Thymus (tissue), 11 donors: Measurements from ENCODE around the gene TMEM255B. TPM values are rescaled to one million over a fixed set of nuclear protein-coding genes. Genes with fewer than 3 reads are reported as not detected.

Source experiments
- DNase-seq, 9 donors: peaks; one replicate each; pipeline ENCODE4 v3.0.0-alpha.2; 2013; ENCODE audit warnings: low spot score in 9 of 9, low read depth in 6 of 9, missing footprints in 1 of 9
- H3K27ac ChIP-seq, 2 donors: one replicate each; pipeline ENCODE4 v1.5.1; 2013; ENCODE audit warnings: control low read depth in 1 of 2, low read depth in 1 of 2, low read length in 1 of 2, mild to moderate bottlenecking in 1 of 2, moderate library complexity in 1 of 2
- H3K27me3 ChIP-seq, 2 donors: one replicate each; pipeline ENCODE4 v1.5.1; 2013; ENCODE audit warnings: low read length in 1 of 2; ENCODE audit not compliant: control insufficient read depth in 2 of 2, insufficient read depth in 1 of 2
- H3K36me3 ChIP-seq, 2 donors: one replicate each; pipeline ENCODE4 v1.5.1; 2013; ENCODE audit warnings: low read length in 1 of 2, mild to moderate bottlenecking in 1 of 2, moderate library complexity in 1 of 2; ENCODE audit not compliant: control insufficient read depth in 2 of 2, insufficient read depth in 2 of 2
- H3K4me1 ChIP-seq, 2 donors: one replicate each; pipeline ENCODE4 v1.5.1; 2013; ENCODE audit warnings: low read length in 2 of 2; ENCODE audit not compliant: control insufficient read depth in 2 of 2, insufficient read depth in 2 of 2
- H3K4me3 ChIP-seq, 2 donors: one replicate each; pipeline ENCODE4 v1.5.1; 2013; ENCODE audit warnings: low read length in 2 of 2, control low read depth in 1 of 2, mild to moderate bottlenecking in 1 of 2
- H3K9me3 ChIP-seq, 2 donors: one replicate each; pipeline ENCODE4 v1.5.1; 2013; ENCODE audit warnings: low read length in 1 of 2, mild to moderate bottlenecking in 1 of 2; ENCODE audit not compliant: control insufficient read depth in 2 of 2, insufficient read depth in 1 of 2
- WGBS: extraction: QIAGEN DNeasy Blood & Tissue Kit; methylation state at CpG from one replicate; pipeline ENCODE4 v1.1.7; 2013; 5-methylcytosine and 5-hydroxymethylcytosine counted together
- polyA plus RNA-seq: library from polyadenylated mRNA; stranded (reverse); fragments of 200-250 nt; gene quantifications from one replicate; pipeline ENCODE4 v1.2.3, GENCODE V29; 2013
- total RNA-seq: library from RNA; stranded (reverse); fragments of 120-200 nt; gene quantifications from one replicate; pipeline ENCODE4 v1.2.4, GENCODE V29; 2013
- donor health status: healthy.

The TMEM255B gene
- total and polyA plus RNA-seq, 2 donors: 0.61 to 7.2 TPM

DNA sequence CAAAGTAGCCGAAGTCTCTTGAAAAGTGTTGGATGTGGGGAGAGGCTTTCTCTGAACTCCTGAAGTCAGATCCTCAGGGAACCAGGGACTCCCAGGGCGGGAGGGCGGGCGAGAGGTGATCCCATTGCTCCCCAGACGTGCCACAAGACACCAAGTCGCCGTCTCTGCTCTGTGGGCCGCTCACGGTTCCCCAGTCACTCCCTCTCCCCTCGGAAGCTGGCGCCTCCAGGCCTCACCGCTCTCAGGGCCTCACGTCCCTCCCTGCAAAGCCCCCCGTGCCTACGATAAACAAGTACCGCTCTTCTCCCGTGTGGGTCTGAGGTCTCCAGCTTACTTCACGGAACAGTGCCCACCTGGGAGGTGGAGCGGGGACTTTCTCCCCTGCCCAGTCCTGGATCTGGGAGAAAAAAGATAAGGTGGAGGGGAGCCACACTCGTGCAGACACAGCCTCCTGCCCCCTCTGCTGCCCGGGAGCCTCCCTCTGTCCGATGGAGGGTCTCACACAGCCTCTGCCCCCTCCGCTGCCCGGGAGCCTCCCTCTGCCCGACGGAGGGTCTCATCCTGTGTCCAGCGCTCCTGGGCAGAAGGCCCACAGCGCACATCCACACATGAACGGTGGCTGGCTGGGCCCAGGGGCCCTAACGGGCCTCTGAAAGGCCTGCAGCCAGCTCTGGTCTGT, 54.2 kb downstream of the TMEM255B start:
- H3K27ac ChIP-seq: no peak overlapping the region
- H3K36me3 ChIP-seq: no peaks in the 10 kb centered on the region
- H3K27me3 ChIP-seq: peaks cover 0 to 6% of the 10 kb centered on the region in 2 donors
- H3K9me3 ChIP-seq: peaks cover 4 to 28% of the 10 kb centered on the region in 2 donors
- DNase-seq: no peak
- WGBS: 95% methylated on average over 30 of the region's 30 CpGs
- no peak overlapping the region for H3K4me3 ChIP-seq
- peaks cover 4 to 8% of the 10 kb centered on the region in 2 donors for H3K4me1 ChIP-seq

DNA sequence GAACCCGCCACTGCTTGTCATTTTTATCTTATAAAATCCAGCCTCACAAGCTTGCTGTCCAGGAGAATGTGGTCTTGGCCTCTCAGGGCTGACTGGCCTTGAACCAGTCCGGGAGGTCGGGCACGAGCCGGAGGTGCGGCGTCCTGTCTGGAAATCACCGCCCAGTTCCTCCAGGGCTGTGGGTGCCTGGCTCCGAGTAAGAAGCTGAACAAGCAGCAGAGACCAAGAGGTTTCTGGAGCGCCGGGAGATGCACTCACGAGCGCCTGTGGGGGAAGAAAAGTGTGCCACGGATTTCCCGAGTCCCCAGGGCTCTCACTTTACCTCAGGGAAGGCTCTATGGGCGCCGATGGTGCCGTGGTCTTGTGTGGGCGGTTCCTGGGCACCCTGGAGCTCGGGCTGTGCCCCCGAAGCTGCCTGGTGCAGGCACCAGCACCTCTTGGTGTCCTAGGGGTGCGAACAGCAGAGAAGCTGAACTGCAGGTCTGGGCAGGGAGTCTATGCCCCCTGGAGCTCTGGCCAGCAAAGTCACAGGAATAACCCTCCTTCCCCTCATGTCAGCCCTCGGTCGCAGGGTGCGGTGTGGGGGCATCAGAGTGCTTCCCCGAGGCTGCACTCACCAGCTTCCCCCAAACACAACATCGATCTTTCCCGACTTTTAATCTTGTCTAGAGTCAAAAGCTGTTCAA, 54.9 kb downstream of the TMEM255B start:
- no peak for DNase-seq
- Histone ChIP-seq H3K4me3 (no peak overlapping the region), H3K4me1 (peaks cover 4 to 8% of the 10 kb centered on the region in 2 donors), H3K27ac (no peak overlapping the region), H3K9me3 (peaks cover 3 to 21% of the 10 kb centered on the region in 2 donors), H3K36me3 (no peaks in the 10 kb centered on the region), H3K27me3 (peaks cover 0 to 6% of the 10 kb centered on the region in 2 donors)
- WGBS: 92% methylated on average over 28 of the region's 28 CpGs

DNA sequence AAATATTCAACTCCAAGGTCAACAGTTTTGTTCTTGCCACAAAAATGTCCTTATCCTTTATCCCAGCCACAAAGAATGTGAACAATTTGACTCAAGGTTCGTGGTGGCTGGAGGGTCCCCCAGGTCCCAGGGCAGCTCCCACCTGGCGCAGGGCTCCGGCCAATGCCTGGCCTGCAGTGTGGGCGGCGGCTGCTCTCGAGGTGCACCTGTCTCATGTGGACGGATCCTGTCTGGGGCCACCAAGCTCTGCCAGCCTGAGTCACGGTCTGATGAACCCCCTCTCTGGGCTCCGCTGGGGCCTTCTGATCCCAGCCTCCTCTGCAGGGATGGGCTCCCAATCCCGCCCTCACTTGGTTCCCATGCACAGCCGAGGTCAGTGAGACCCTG, 55.4 kb downstream of the TMEM255B start:
- H3K27me3 ChIP-seq: peaks cover 0 to 6% of the 10 kb centered on the region in 2 donors
- H3K36me3 ChIP-seq: no peaks in the 10 kb centered on the region
- no peak overlapping the region for H3K27ac ChIP-seq
- no peak overlapping the region for H3K4me3 ChIP-seq
- WGBS: 93% methylated on average over 11 of the region's 11 CpGs
- DNase-seq: no peak
- peaks cover 3 to 18% of the 10 kb centered on the region in 2 donors for H3K9me3 ChIP-seq
- H3K4me1 ChIP-seq: peaks cover 4 to 8% of the 10 kb centered on the region in 2 donors

DNA sequence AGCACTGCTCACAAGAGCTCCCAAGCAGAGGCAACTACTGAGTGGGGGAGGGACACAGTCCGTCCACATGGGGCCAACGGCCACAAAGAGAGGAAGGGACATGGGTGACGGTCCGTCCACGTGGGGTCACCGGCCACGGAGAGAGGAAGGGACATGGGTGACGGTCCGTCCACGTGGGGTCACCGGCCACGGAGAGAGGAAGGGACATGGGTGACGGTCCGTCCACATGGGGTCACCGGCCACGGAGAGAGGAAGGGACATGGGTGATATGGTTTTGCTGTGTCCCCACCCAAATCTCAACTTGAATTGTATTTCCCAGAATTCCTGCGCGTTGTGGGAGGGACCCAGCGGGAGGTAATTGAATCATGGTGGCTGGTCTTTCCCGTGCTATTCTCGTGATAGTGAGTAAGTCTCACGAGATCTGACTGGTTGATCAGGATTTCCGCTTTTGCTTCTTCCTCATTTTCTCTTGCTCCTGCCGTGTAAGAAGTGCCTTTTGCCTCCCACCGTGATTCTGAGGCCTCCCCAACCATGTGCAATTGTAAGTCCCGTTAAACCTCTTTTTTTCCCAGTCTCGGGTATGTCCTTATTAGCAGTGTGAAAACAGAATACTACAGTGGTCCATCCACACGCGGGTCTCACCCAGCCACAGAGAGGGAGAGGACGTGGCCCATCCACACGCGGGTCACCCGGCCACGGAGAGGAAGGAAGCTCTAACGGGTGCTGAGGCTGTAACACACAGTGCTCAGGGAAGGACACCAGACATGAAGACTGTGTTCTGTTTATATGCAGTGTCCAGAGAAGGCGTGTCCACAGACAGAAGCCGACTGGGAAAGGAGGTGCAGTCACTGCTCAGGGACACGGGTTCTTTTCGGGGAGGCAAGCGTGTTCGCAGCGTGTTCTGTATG, 56.4 kb downstream of the TMEM255B start:
- H3K9me3 ChIP-seq: peaks cover 0 to 10% of the 10 kb centered on the region in 2 donors
- no peaks in the 10 kb centered on the region for H3K36me3 ChIP-seq
- peaks cover 4 to 8% of the 10 kb centered on the region in 2 donors for H3K4me1 ChIP-seq
- no peak for DNase-seq
- peaks cover 0 to 6% of the 10 kb centered on the region in 2 donors for H3K27me3 ChIP-seq
- peak overlapping the region; percentile 17 to 23 for H3K4me3 ChIP-seq
- no peak overlapping the region for H3K27ac ChIP-seq
- 62% methylated on average over 42 of the region's 42 CpGs for WGBS

DNA sequence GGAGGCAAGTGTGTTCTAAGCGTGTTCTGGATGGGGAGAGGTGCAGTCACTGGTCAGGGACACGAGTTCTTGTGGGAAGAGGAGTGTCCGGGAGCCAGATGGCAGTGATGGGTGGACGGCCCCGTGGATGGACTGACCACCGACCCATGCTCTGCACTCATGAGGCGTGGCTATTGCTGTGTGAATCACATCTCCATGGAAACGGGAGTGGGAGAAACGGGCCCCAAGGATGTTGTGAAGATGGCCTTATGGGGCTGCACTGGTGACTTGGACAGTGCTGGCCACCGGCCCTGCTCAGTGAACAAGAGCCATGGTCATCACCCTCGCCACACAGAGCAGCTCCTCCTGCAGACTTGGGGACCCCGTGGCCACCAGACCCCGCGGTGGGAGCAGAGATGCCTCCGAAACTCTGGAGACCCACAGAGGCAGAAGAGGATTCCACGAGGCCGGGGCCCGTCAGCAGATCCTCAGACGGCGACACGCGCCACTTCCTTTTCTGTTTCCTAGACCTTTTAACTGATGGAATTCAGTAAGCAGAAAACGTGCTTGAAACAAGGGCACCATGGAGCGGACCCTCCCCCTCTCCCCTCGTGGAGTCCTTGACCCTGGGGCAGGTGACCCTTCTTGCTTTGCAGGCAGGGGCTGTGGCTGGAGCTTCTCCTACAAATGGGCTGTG, 57.4 kb downstream of the TMEM255B start:
- H3K36me3 ChIP-seq: no peaks in the 10 kb centered on the region
- no peak overlapping the region for H3K4me3 ChIP-seq
- H3K9me3 ChIP-seq: peaks cover 0 to 5% of the 10 kb centered on the region in 2 donors
- peaks cover 0 to 11% of the 10 kb centered on the region in 2 donors for H3K27me3 ChIP-seq
- WGBS: 82% methylated on average over 25 of the region's 25 CpGs
- H3K27ac ChIP-seq: no peak overlapping the region
- no peak for DNase-seq
- H3K4me1 ChIP-seq: peaks cover 4 to 12% of the 10 kb centered on the region in 2 donors

DNA sequence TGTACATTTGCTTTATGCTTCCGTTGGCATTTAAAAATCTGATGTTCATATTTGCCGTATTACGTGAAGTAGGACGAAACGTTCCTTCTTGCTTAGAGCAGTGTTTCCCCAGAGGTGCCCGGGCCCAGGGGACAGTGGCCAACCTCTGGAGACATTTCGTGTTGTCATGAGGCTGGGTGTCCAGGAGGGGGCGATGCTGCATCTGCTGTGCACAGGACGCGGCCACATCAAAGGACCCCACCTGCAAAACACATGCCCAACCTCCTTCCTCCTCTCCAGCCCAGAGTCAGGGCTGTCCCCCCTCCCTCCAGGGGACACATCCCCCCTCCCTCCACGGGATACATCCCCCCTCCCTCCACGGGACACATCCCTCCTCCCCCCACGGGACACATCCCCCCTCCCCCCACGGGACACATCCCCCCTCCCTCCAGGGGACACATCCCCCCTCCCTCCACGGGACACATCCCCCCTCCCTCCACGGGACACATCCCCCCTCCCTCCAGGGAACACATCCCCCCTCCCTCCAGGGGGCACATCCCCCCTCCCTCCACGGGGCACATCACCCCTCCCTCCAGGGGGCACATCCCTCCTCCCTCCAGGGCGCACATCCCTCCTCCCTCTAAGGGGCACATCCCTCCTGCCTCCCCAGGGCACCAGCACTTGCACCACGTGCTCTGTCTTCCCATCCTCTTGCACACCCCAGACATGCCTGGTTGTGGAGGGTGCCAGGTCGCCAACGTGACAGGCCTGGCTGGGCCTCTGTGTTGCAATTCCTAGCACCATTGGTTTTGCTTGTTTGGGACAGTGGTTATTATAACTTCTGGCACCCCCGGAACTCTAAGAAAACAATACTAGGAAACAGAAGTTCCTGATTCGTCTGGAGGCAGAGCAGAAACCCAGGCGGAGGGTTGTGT, 58.2 kb downstream of the TMEM255B start:
- Histone ChIP-seq H3K27ac (no peak overlapping the region), H3K4me1 (peaks cover 4 to 17% of the 10 kb centered on the region in 2 donors), H3K9me3 (peaks cover 0 to 6% of the 10 kb centered on the region in 2 donors), H3K4me3 (no peak overlapping the region), H3K27me3 (peaks cover 0 to 13% of the 10 kb centered on the region in 2 donors), H3K36me3 (peaks cover 0 to 5% of the 10 kb centered on the region in 2 donors)
- 43% methylated on average over 24 of the region's 24 CpGs for WGBS
- peak; percentile 62 to 93 (median 81) for DNase-seq

DNA sequence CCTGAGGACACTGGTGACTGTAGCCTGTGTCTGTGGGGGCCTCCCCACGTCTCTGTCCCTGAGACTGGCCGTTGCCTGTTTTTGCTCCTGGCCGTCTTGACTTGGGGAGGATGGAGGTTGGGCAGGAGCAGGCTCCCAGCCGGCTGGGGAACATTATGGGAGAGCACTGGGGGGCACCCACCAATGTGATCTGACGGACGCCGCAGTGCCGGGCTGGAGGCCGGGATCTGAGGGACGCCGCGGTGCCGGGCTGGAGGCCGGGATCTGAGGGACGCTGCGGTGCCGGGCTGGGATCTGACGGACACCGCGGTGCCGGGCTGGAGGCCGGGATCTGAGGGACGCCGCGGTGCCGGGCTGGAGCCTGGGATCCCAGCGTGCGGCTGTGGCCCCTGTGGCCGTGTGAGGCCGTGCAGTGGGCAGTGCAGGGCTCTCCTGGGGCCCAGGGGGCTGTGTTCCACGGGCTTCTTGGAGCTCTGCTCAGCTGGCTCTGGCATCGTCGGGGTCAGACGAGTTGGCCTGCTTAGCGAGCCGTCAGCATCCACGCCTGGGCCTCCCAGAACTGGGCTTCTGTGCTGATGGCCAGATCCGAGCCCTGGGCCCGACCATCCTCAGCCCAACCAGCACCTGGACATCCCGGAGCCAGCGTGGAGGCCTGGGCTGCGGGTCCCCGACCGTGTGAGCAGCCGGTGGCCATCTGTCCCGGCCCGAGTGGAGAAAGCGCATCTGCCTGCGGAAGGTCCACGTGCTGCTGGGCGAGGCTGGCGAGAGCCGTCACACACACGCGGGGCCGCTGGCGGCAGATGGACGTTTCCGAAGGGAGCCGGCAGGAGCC, 59.0 kb downstream of the TMEM255B start:
- Histone ChIP-seq H3K4me1 (peaks cover 4 to 17% of the 10 kb centered on the region in 2 donors), H3K27me3 (peaks cover 0 to 13% of the 10 kb centered on the region in 2 donors), H3K4me3 (no peak overlapping the region), H3K27ac (no peak overlapping the region), H3K36me3 (peaks cover 2 to 5% of the 10 kb centered on the region in 2 donors), H3K9me3 (peaks cover 0 to 6% of the 10 kb centered on the region in 2 donors)
- WGBS: 95% methylated on average over 60 of the region's 60 CpGs
- DNase-seq: no peak
